Keratinocyte (primary cell): Measurements from ENCODE around the gene BICD1. TPM values are rescaled to one million over a fixed set of nuclear protein-coding genes. Genes with fewer than 3 reads are reported as not detected.

ENCODE experiments used
- DNase-seq: peaks from one replicate; pipeline ENCODE4 v3.0.0-alpha.2; 2011; ENCODE audit warnings: low read depth, missing footprints, low spot score
- FAIRE-seq: peaks from 2 replicates; lab custom pipeline; 2011; peaks lifted over from hg19 to GRCh38; lab: Jason Lieb, UNC
- H2AFZ ChIP-seq: 2 replicates; pipeline ENCODE4 v1.6.0; 2012; ENCODE audit warnings: low read length, control low read depth, inconsistent platforms; ENCODE audit not compliant: control insufficient read depth
- H3K27ac ChIP-seq: 2 replicates; pipeline ENCODE4 v1.5.1; 2011; ENCODE audit warnings: low read length; ENCODE audit not compliant: control insufficient read depth, insufficient read depth
- H3K27me3 ChIP-seq: 3 replicates; pipeline ENCODE4 v1.6.0; 2011; ENCODE audit warnings: low read length; ENCODE audit not compliant: control insufficient read depth, insufficient read depth; ENCODE audit errors: extremely low read depth
- H3K36me3 ChIP-seq, 2 experiments: 2 replicates in 1 of 2; 3 replicates in 1 of 2; pipeline ENCODE4 v1.5.1; 2011; ENCODE audit warnings: low read length in 2 of 2, mild to moderate bottlenecking in 1 of 2; ENCODE audit not compliant: control insufficient read depth in 2 of 2, insufficient read depth in 2 of 2; ENCODE audit errors: extremely low read depth in 1 of 2
- H3K4me1 ChIP-seq: 3 replicates; pipeline ENCODE4 v1.5.1; 2011; ENCODE audit warnings: low read length; ENCODE audit not compliant: control insufficient read depth, insufficient read depth; ENCODE audit errors: extremely low read depth
- H3K4me2 ChIP-seq: 3 replicates; pipeline ENCODE4 v1.6.0; 2011; ENCODE audit warnings: low read depth, low read length; ENCODE audit not compliant: control insufficient read depth, insufficient read depth; ENCODE audit errors: extremely low read depth
- H3K4me3 ChIP-seq, 3 experiments: fragments of 200-600 bp in 1 of 3; sonication (generic) in 1 of 3; 2 replicates in 2 of 3; 3 replicates in 1 of 3; pipeline ENCODE4 v1.5.1; 2011 to 2016; ENCODE audit warnings: low read length in 3 of 3, mild to moderate bottlenecking in 3 of 3, control low read depth in 2 of 3, inconsistent platforms in 1 of 3, low read depth in 1 of 3, mixed read lengths in 1 of 3, mixed run types in 1 of 3, moderate library complexity in 1 of 3; ENCODE audit not compliant: control insufficient read depth in 2 of 3, insufficient read depth in 2 of 3; ENCODE audit errors: extremely low read depth in 1 of 3
- H3K79me2 ChIP-seq: 2 replicates; pipeline ENCODE4 v1.6.0; 2012; ENCODE audit warnings: low read length; ENCODE audit not compliant: control insufficient read depth, insufficient read depth
- H3K9ac ChIP-seq: 3 replicates; pipeline ENCODE4 v1.6.0; 2011; ENCODE audit warnings: low read length; ENCODE audit not compliant: control insufficient read depth, insufficient read depth; ENCODE audit errors: extremely low read depth
- H3K9me1 ChIP-seq: 3 replicates; pipeline ENCODE4 v1.6.0; 2011; ENCODE audit warnings: low read length; ENCODE audit not compliant: control insufficient read depth, insufficient read depth; ENCODE audit errors: extremely low read depth
- H3K9me3 ChIP-seq: 2 replicates; pipeline ENCODE4 v1.5.1; 2012; ENCODE audit warnings: low read depth, low read length; ENCODE audit not compliant: control insufficient read depth
- H4K20me1 ChIP-seq: 3 replicates; pipeline ENCODE4 v1.6.0; 2011; ENCODE audit warnings: low read length; ENCODE audit not compliant: control insufficient read depth, insufficient read depth; ENCODE audit errors: extremely low read depth
- CTCF ChIP-seq, 3 experiments: IDR thresholded peaks in 1 of 3; conservative IDR thresholded peaks in 1 of 3; optimal IDR thresholded peaks in 1 of 3; 2 replicates in 2 of 3; 3 replicates in 1 of 3; pipeline versions ENCODE3 to v1.5.1; 2011; ENCODE audit warnings: low read length in 3 of 3, mild to moderate bottlenecking in 3 of 3, moderate library complexity in 2 of 3, control low read depth in 1 of 3, inconsistent platforms in 1 of 3; ENCODE audit not compliant: insufficient read depth in 2 of 3; ENCODE audit errors: extremely low read depth in 1 of 3
- EZH2 ChIP-seq: IDR thresholded peaks from one replicate; pipeline ENCODE4 v1.6.1; 2012; ENCODE audit warnings: inconsistent platforms, mild to moderate bottlenecking, low read length, moderate library complexity
- dilution Hi-C: fragments of 300-500 bp; cut with MboI; formaldehyde crosslinking; loops from one replicate; pipeline ENCODE4 v1.7.0; 2020; ENCODE audit warnings: low sequenced_read_pairs; ENCODE audit not compliant: extremely low pct_ligation_motif_present
- polyA plus RNA-seq, 5 experiments: library from polyadenylated mRNA; depleted of rRNA in 3 of 5; stranded (reverse) in 3 of 5; stranded (forward) in 1 of 5; unstranded in 1 of 5; fragments of >200 nt; gene quantifications; 1 replicate in 1 of 5; 2 replicates in 3 of 5; 3 replicates in 1 of 5; pipeline versions ENCODE4 v1.2.1 to v1.2.3, GENCODE V29; 2011 to 2012; ENCODE audit warnings: missing spikeins in 2 of 5, low read depth in 1 of 5, low replicate concordance in 1 of 5

The BICD1 gene
- polyA plus RNA-seq, 1 donor (not counting 4 experiments of a cell fraction or from before 2014, with no cell fraction given) = 10.2 TPM

GRCh38 chr12:32301216-32301615 lies 194.6 kb downstream of the BICD1 start:
- Histone ChIP-seq H3K36me3 (peaks cover 2 to 4% of the 10 kb centered on the region in 2 experiments), H3K4me1 (no peaks in the 10 kb centered on the region), H3K9ac (no peak overlapping the region), H2AFZ (no peak overlapping the region), H3K4me2 (no peak overlapping the region), H3K79me2 (no peaks in the 10 kb centered on the region), H3K9me3 (no peaks in the 10 kb centered on the region), H3K27me3 (no peaks in the 10 kb centered on the region), H3K27ac (no peak overlapping the region), H4K20me1 (no peaks in the 10 kb centered on the region), H3K9me1 (no peaks in the 10 kb centered on the region), H3K4me3 (no peak overlapping the region)
- FAIRE-seq (no peak), DNase-seq (no peak)
- dilution Hi-C loops = no loop called here
- no peak for TF ChIP-seq EZH2
- no peak for TF ChIP-seq CTCF (optimal IDR thresholded peaks at IDR 0.05 in 1 of 3, IDR thresholded peaks at IDR 0.05 in 1 of 3, conservative IDR thresholded peaks at IDR 0.05 in 1 of 3; ENCODE audit: extremely low read depth in 1 of 3, insufficient read depth in 2 of 3, low read length in 3 of 3)

DNA sequence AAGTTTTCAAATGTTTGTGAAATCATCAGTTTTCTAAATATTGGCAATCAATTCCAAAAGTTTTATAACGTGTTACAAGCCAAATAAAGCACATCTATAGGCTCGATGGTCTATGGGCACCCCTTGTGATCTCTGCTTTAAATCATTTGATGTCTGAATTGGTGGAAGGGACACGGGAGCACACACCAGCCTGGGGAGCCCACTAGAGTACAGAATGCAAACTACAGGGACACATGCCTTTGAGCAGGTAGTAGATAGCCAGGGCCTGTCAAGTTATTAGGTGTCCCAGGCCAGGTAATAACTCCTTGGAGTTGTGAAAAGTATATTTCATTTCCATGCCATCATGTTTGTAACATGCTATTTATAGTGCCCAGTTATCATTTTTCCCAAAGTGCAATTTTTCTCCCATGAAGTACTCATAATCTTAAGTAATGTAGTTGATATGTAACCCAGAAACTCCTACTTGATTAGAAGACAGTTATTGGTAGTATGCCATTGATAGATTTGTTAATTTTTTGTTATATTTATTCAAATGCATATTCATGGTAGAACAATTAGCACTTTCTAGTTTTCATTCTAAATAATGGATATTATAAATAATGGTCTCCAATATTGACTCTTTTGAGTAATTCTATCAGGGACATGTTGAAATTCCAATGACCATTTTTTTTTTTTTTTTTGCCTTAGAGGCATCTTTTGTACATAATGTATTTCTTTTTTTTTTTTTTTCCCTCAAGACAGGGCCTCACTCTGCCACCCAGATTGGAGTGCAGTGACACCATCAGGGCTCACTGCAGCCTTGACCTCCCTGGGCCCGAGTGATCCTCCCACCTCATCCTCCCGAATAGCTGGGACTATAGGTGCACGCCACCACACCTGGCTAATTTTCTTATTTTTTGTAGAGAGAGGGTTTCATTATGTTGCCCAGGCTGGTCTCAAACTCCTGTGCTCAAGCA lies 195.8 kb downstream of the BICD1 start:
- Histone ChIP-seq H3K4me3 (no peak overlapping the region), H4K20me1 (no peaks in the 10 kb centered on the region), H3K27me3 (no peaks in the 10 kb centered on the region), H3K4me1 (no peaks in the 10 kb centered on the region), H2AFZ (no peak overlapping the region), H3K9ac (no peak overlapping the region), H3K27ac (no peak overlapping the region), H3K9me1 (no peaks in the 10 kb centered on the region), H3K79me2 (no peaks in the 10 kb centered on the region), H3K4me2 (no peak overlapping the region), H3K36me3 (peaks cover 2 to 4% of the 10 kb centered on the region in 2 experiments), H3K9me3 (no peaks in the 10 kb centered on the region)
- peak; percentile 29 to 85 (median 82) for TF ChIP-seq CTCF (optimal IDR thresholded peaks at IDR 0.05 in 1 of 3, IDR thresholded peaks at IDR 0.05 in 1 of 3, conservative IDR thresholded peaks at IDR 0.05 in 1 of 3; ENCODE audit: extremely low read depth in 1 of 3, insufficient read depth in 2 of 3, low read length in 3 of 3)
- TF ChIP-seq EZH2 = no peak
- DNase-seq = no peak
- dilution Hi-C loops = no loop called here
- no peak for FAIRE-seq
